CD4-positive, alpha-beta T cell treated with Interleukin-6 at 100 ng/mL for 8 hours (primary cell): Measurements from ENCODE around the gene KIRREL3.

Experiments
- DNase-seq: peaks from one replicate; pipeline ENCODE4 v3.0.0-alpha.2; 2020; ENCODE audit warnings: mixed read lengths, low spot score

The KIRREL3 gene

DNA sequence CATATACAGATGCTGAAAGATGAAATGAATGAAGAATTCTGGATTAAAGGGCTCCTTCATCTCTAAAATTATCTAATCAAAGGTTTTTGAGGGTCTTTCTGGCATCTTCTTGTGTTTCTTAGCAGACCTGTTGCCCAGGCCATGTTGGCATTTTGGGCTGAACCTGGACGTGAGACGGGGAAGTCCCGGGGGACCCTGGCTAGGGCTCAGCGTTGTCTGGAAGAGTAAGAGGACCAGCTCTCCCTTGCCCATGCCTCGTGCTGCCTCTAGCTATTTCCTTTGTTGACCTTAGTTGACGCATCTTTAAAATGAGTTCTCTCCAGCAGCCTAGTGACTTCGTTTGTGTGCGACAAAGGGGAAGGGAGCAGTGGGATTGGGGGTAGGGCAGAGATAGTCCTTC, 492.9 kb downstream of the KIRREL3 start:
- DNase-seq, result no peak

DNA sequence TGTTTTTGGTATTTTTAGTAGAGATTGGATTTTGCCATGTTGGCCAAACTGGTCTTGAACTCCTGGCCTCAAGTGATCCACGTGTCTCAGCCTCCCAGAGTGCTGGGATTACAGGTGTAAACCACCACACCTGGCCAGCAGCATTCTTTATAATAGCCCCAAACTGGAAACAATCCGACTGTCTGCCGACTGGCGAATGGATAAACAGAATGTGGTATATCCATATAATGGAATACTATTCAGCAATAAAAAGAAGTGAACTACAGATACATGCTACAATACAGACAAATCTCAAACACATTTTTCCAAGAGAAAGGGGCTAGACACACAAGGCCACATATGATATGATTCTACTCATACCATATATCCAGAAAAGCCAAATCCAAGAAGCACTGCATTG, 493.8 kb downstream of the KIRREL3 start:
- no peak for DNase-seq

- no peak for DNase-seq
These were observed 497.6 kb downstream of the KIRREL3 start for GRCh38 chr11:126502982-126503381.

GRCh38 chr11:126502159-126502558, 498.4 kb downstream of the KIRREL3 start:
- no peak for DNase-seq

GRCh38 chr11:126501641-126502040, 498.9 kb downstream of the KIRREL3 start:
- no peak for DNase-seq

DNA sequence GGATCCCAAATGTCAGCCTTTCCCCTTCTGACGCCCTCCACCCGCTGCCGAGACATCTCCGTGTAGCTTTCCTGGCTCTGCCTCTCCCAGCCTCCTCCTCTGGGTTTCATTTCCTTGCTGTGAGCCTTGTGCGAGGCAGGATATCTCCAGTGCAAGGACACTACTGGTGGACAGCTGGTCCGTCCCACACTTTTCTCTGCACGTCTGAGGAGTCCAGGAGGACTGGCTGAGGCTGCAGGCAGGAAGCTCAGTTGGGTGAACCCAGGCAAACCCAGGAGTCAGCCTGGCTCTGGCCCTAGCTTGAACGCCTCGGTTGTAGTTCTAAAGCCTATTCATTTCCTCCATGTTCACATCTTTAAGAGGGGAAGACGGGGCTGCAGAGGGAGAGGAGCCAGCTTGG, 499.6 kb downstream of the KIRREL3 start:
- DNase-seq, result no peak

- no peak for DNase-seq
These were observed 501.3 kb downstream of the KIRREL3 start for GRCh38 chr11:126499131-126499752.

DNA sequence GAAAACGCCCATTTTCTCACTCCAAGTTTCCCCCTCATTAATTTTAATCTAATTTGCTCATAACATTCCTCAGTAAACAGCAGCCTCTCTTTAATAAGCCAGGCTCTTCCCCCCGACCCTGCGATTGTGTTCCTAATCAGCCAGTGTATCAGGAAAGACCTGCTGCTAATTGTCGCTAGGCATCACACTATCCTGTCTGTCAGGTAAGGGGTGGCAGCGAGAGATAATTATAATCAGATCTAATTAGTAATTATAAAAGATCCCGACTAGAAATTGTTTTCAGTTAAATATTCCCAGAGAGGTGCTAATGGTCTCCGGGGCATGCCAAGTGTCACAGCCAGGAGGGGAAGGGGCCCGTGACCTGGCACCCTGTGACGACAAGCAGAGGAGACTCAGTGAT, 502.3 kb downstream of the KIRREL3 start:
- DNase-seq, result no peak

- no peak for DNase-seq
These were observed 502.9 kb downstream of the KIRREL3 start for GRCh38 chr11:126497581-126498122.

- no peak for DNase-seq
These were observed 503.8 kb downstream of the KIRREL3 start for GRCh38 chr11:126496576-126497337.

DNA sequence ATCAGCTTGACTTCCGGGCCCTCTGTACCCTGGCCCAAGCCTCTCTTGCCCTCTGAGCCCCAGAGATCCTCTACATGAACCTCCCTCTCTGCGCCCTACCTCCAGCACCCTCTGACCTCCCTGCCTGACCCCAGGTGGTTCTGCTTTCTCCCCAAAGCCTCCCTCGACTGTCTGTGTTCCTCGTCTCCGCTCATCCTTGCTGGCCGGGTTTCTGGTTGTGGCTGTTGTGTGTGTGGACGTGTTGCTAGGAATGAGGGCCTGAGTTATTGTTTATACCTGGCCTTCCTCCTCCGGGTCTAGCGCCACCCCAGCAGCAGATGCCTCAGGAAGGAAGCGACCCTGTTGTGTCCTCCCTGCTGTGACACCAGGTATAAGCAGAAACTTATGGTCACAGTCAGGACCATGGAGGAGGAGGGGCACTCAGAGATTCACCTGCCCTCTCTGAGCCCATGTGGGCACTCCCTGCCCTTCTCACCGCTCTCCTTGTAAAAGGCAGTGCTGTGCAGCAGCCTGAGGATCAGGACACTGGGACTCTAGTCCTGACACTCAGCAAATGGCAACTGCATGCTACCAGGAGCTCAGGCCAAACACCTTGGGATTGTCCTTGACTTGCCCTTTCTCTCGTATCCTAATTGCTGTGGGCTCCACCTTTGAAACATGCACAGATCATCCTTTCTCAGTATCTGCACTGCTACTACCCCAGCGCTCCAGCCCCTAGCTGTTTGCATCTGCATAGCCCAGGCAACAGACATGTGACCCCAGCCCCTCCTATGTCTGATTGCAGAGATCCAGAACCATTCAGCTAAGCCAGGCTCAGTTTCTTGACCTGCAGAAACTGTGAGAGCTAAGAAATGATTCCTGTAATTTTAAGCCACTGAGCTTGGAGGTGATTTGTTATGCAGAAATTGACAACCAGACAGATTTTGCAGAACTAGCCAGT, 505.0 kb downstream of the KIRREL3 start:
- DNase-seq, result no peak

DNA sequence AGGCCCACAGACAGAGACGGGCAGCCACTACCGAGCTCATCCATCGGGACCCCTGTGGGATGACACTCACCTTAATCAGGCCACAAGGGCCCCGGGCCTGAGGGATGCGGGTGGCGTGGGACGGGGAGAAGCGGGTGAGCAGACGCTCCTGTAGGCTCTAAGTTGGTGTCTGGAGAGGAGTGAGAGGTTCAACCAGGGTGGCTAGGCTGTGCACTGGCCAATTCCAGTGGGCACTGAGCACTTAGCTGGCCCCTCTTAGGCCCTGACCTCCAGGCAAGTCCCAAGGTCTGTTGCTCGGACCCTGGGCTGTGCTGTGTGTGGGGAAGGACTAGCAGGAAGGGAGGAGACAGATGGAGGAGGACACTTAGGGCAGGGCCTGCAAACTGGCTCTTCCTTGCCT, 505.7 kb downstream of the KIRREL3 start:
- no peak for DNase-seq

GRCh38 chr11:126492331-126493082, 508.1 kb downstream of the KIRREL3 start:
- DNase-seq, result no peak

DNA sequence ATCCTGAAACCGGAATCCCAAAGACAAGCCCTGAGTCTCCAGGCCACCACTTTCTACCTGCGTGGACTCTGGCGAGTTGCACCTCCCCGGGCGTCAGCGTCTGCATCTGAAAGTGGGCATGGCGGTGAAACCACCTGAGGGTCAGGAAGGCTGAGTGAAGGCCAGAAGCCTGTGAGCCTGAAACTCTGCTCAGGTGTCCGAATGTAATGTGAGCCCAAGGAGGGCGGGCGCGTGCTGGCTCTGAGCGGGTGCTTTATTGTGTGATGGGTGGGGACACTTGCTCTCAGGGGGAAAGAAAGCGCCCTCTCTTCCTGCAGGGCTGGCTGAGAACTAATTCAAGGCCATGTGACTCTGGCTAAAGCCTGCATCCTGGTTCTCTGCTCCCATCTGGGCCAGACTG, 509.5 kb downstream of the KIRREL3 start:
- no peak for DNase-seq

DNA sequence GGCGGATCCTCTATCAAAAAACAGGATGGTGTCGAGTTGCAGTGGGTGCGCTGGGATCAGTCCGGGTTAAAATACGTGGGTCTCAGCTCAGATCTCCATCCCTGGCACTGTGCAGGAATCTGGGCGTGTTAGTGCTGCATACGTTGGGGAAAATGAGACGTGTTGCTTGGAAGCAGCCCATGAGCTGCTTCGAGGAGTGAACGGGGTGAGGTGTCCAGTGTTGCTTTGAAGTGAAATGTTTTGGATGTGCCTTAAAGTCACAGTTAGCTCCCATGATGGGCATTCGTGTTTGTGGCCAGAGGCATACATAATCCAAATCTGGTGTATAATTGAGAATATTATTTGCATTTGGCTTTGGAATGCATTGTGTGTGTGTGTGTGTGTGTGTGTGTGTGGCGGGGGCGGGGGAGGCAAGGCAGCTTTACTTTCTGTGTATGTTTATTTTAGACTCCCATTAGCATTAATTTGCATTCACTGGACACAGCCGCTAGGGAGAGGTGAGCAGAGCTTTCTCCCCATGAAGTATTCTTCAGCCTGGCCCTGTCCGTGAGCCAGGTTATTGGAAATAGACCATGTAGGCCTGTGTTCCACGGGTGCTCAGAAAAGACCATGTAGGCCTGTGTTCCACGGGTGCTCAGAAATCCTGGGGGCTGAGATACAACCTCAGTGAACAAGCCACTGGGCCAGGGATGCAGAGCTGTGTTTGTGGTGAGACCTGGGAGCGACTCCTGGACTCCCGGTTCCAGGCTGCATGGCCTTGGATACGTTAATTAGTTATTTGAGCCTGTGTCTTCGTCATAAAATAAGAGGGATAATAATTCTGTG, 510.5 kb downstream of the KIRREL3 start:
- no peak for DNase-seq

DNA sequence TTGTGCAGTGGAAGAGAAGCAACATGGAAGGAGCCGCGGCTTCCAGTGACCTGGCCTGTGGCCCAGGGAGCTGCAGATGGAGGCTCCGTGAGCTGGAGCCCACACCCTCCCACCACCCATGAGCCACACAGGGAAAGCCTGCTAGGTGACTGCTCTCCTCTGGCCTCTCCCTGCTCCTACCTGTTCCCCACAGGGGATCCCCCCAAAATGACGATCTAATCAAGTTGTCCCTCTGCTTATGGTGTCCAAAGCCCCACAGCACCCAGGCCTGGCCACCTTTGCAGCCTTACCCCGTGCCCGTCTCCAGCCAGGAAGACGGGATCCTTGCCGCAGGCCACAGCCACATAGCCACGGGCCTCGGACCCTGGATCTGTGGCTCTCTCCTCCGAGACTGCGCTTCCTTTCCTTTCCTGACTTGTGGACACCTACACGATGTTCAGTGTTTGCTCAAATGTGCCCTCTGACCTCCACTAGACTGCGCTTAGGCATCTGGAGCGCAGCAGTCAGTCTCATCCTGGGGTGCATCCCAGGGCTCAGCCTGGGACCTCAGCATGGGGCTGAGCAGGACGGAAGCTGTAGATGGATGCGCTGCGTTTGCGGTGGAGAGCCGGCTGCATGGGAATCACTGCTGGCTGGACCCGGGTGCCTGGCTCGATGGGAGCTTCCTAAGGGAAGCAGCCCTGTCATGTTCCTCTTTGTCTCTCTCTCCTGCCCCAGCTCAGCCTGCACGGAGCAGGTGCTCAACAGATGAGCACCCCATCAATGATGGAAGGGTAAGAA, 511.8 kb downstream of the KIRREL3 start:
- DNase-seq, result no peak

DNA sequence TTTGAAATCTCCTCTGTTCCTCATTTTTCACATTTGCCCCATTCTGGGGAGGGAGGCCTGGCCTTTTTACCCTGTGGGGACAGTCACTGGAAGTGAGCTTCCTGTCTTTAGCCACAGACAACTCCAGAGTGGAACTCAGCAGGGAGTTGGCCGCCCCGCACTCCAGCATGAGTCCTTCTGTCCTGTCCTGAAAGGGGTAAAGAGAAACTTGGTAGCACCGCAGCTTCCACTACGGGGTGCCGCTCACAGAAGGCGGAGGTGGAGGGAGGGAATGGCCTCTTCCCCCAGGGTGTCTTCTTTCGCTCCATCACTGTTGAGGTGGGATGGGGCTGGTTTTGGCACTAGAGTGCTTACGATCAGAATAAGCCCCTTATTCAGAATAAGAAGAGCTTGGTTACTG, 512.9 kb downstream of the KIRREL3 start:
- DNase-seq, result no peak

DNA sequence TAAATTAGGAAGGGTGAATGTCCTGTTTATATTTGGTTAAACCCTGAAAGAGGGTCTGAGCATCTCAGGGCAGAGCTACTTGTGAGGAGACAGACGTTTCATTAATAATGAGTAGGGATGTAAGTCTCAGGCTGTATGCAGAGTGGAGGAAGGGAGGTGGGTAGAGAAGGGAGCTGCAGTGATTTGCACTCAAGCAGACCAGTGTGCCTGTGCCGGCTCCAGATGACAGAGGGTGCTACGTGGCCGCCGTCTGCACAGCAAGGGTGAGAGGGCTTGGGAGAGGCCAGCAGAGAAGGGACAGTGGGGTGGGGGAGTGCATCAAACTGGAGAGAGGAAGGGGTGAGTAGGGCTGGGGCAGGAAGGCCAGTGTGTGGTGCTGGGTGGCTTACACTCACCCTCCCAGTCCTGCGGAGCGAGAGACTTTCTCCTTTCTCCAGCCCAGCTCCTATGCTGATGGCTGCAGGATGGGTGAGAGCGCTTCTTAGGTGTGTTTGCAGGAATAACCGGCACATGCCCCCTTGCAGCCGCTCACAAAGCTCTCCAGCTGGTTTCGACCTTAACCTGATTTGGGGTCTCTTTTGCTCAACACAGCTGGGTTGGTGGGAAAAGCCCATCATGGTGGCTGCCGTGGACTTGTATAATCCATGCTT, 514.5 kb downstream of the KIRREL3 start:
- DNase-seq, result no peak

DNA sequence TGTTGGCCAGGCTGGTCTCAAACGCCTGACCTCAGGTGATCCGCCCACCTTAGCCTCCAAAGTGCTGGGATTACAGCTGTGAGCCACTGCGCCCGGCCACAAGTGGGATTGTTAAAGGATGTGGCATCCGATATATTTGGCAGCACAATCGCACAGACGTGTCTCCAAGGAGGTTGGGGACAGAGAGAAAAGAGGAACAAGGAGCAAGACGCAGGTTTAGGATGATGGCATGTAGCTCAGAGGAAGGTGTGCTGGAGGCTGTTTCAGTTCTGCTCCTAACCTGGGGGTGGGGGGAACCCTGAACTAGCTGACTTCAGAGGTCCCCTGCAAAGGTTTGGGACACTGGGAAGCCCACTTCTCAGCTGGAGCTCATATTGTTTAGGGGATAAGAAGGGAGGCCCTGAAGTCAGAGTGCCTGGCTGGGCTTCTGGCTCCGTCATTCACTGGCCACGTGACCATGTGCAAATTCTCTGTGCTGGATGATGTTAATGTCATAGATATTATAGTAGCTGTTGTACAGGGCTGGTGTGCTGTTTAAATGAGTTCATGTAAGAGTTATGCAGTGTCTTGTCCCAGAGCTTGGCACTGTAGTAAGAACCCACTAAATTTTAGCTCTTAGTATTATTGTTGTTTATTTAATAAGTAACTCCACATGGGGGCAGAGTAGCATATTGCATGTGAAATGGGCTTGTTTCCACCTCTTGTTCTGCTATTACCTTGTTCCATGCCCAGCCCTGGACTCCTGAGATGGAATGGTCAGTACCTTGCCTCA, 515.4 kb downstream of the KIRREL3 start:
- DNase-seq, result no peak
